ENCODE measurements around the gene HELB. TPM values are rescaled to one million over a fixed set of nuclear protein-coding genes. Genes with fewer than 3 reads are reported as not detected.

Gene HELB
- total and polyA plus RNA-seq, 4 donors = 0.13 to 9.9 (median 1.6) TPM

- Histone ChIP-seq H3K9me3 (ENCODE audit: control insufficient read depth, low read length) (no peaks in the 10 kb centered on the region), H3K27ac (ENCODE audit: low read depth in 1 of 2, low read length in 2 of 2) (no peak overlapping the region), H3K27me3 (ENCODE audit: control insufficient read depth in 1 of 2, insufficient read depth in 2 of 2, low read length in 1 of 2) (no peaks in the 10 kb centered on the region), H3K4me3 (ENCODE audit: low read length in 2 of 2) (no peak overlapping the region), H3K4me1 (ENCODE audit: control insufficient read depth in 1 of 2, insufficient read depth in 2 of 2, low read length in 2 of 2) (no peaks in the 10 kb centered on the region), H3K36me3 (ENCODE audit: control insufficient read depth in 1 of 2, insufficient read depth in 2 of 2, low read length in 1 of 2) (no peaks in the 10 kb centered on the region)
- ATAC-seq (ENCODE audit: low FRiP score) (no peak), DNase-seq (no peak)
- intact Hi-C loops (cut with DNase I) = no loop called here
- 97% methylated on average over 8 of the region's 8 CpGs for WGBS, 2 donors
Observed at GRCh38 chr12:66352899-66353298, 50.6 kb downstream of the HELB start.

DNA sequence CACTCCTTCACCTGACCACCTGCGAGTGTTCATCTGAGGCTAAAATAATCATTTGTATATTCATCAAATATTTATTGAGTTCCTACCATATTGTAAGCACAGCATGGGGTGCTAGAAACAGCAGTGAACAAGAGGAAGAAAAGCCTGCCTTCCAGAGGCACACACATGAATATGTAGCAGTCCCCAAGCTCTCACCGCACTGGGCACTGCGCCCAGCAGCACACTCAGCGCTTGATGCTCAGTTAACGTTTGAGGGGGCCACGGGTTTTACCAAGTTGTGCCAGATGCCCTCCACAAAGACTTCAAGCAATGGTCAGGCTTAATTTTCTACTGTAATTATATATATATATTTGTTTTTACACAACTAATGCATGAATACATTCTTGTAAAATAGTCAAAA, 52.0 kb downstream of the HELB start:
- Histone ChIP-seq H3K4me3 (ENCODE audit: low read length in 2 of 2) (no peak overlapping the region), H3K27ac (ENCODE audit: low read depth in 1 of 2, low read length in 2 of 2) (no peak overlapping the region)
- 70 to 71% methylated on average over 6 of the region's 6 CpGs for WGBS, 2 donors

DNA sequence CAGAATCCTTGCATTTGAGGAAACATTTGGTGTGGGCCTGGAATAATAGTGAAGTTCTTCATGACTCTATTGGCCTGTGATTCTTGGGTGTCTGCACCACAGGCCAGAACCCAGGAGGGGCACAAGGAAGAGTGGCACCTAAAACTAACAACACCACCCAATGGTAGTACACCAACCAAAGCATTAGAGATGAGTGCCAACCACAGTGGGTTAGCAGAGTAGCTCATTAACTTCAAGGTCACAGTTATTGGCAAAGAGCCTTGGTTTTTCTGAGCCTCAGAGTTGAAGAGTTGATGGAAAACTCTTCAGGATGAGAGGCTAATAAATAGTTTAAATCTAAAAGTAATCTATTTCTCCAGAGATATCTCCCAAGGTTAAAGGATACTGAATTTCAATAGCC, 57.0 kb downstream of the HELB start:
- ATAC-seq (ENCODE audit: low FRiP score) = no peak
- Histone ChIP-seq H3K9me3 (ENCODE audit: control insufficient read depth, low read length) (no peaks in the 10 kb centered on the region), H3K27me3 (ENCODE audit: control insufficient read depth in 1 of 2, insufficient read depth in 2 of 2, low read length in 1 of 2) (no peaks in the 10 kb centered on the region), H3K4me3 (ENCODE audit: low read length in 2 of 2) (no peak overlapping the region), H3K36me3 (ENCODE audit: control insufficient read depth in 1 of 2, insufficient read depth in 2 of 2, low read length in 1 of 2) (no peaks in the 10 kb centered on the region), H3K27ac (ENCODE audit: low read depth in 1 of 2, low read length in 2 of 2) (no peak overlapping the region), H3K4me1 (ENCODE audit: control insufficient read depth in 1 of 2, insufficient read depth in 2 of 2, low read length in 2 of 2) (no peaks in the 10 kb centered on the region)
- intact Hi-C loops (cut with DNase I) = no loop called here
- DNase-seq = no peak

More for the DNA sequence above, 52.0 kb downstream of the HELB start:
- no peaks in the 10 kb centered on the region for H3K9me3 ChIP-seq (ENCODE audit: control insufficient read depth, low read length)
- H3K4me1 ChIP-seq (ENCODE audit: control insufficient read depth in 1 of 2, insufficient read depth in 2 of 2, low read length in 2 of 2) = no peaks in the 10 kb centered on the region
- DNase-seq = no peak
- H3K36me3 ChIP-seq (ENCODE audit: control insufficient read depth in 1 of 2, insufficient read depth in 2 of 2, low read length in 1 of 2) = no peaks in the 10 kb centered on the region
- no peaks in the 10 kb centered on the region for H3K27me3 ChIP-seq (ENCODE audit: control insufficient read depth in 1 of 2, insufficient read depth in 2 of 2, low read length in 1 of 2)
- no peak for ATAC-seq (ENCODE audit: low FRiP score)
- intact Hi-C loops (cut with DNase I) = no loop called here

GRCh38 chr12:66361703-66362102, 59.4 kb downstream of the HELB start:
- WGBS, 2 donors = 86 to 96% methylated on average over 4 of the region's 4 CpGs
- DNase-seq = no peak
- no peaks in the 10 kb centered on the region for H3K27me3 ChIP-seq (ENCODE audit: control insufficient read depth in 1 of 2, insufficient read depth in 2 of 2, low read length in 1 of 2)
- no peaks in the 10 kb centered on the region for H3K36me3 ChIP-seq (ENCODE audit: control insufficient read depth in 1 of 2, insufficient read depth in 2 of 2, low read length in 1 of 2)
- ATAC-seq (ENCODE audit: low FRiP score) = no peak
- H3K27ac ChIP-seq (ENCODE audit: low read depth in 1 of 2, low read length in 2 of 2) = no peak overlapping the region
- no peak overlapping the region for H3K4me3 ChIP-seq (ENCODE audit: low read length in 2 of 2)
- intact Hi-C loops (cut with DNase I) = no loop called here
- H3K9me3 ChIP-seq (ENCODE audit: control insufficient read depth, low read length) = no peaks in the 10 kb centered on the region
- H3K4me1 ChIP-seq (ENCODE audit: control insufficient read depth in 1 of 2, insufficient read depth in 2 of 2, low read length in 2 of 2) = no peaks in the 10 kb centered on the region

DNA sequence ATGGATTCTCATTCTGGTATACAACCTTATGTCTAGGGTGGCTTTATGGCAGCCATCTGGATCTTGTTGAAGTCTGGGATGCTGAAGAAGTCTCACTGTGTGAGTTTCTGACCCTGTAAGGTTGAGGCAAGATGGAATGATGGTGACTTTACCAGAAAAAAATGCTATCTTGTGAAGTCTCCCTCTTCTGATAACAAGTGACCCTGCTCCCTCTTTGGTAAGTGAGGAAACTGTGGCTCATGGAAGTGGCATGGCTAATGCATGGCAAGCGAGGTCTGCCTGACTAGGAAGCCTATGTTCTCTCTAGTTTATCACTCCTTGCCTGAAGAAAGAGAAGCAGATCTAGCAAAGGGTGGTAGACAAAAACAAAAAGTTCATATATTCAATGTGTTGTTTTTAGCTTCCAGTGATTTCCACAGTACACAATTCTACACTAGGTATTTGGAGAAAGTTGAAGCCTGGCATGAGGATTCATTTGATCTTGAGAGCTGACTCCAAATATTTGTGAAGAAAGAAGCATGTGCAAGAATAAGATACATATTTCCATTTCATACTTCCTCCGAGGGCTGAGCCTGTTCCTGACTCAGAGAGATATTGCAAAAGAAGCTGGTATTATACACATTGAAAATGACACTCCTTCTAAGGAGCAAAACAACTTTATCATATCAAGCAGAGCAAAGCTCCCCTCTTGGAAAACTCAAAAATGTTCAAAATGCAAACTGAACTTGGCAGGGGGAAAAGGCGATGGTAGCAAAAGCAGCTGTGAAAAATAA, 63.6 kb downstream of the HELB start:
- Histone ChIP-seq H3K36me3 (ENCODE audit: control insufficient read depth in 1 of 2, insufficient read depth in 2 of 2, low read length in 1 of 2) (no peaks in the 10 kb centered on the region), H3K4me3 (ENCODE audit: low read length in 2 of 2) (no peak overlapping the region), H3K27ac (ENCODE audit: low read depth in 1 of 2, low read length in 2 of 2) (no peak overlapping the region), H3K4me1 (ENCODE audit: control insufficient read depth in 1 of 2, insufficient read depth in 2 of 2, low read length in 2 of 2) (no peaks in the 10 kb centered on the region), H3K27me3 (ENCODE audit: control insufficient read depth in 1 of 2, insufficient read depth in 2 of 2, low read length in 1 of 2) (no peaks in the 10 kb centered on the region), H3K9me3 (ENCODE audit: control insufficient read depth, low read length) (no peaks in the 10 kb centered on the region)
- DNase-seq = no peak
- WGBS, 2 donors = 82 to 83% methylated on average over 3 of the region's 3 CpGs
- no peak for ATAC-seq (ENCODE audit: low FRiP score)
- intact Hi-C loops (cut with DNase I) = no loop called here

- Histone ChIP-seq H3K9me3 (ENCODE audit: control insufficient read depth, low read length) (no peaks in the 10 kb centered on the region), H3K4me3 (ENCODE audit: low read length in 2 of 2) (no peak overlapping the region), H3K27me3 (ENCODE audit: control insufficient read depth in 1 of 2, insufficient read depth in 2 of 2, low read length in 1 of 2) (peaks cover 0 to 2% of the 10 kb centered on the region in 2 donors), H3K27ac (ENCODE audit: low read depth in 1 of 2, low read length in 2 of 2) (no peak overlapping the region), H3K4me1 (ENCODE audit: control insufficient read depth in 1 of 2, insufficient read depth in 2 of 2, low read length in 2 of 2) (no peaks in the 10 kb centered on the region), H3K36me3 (ENCODE audit: control insufficient read depth in 1 of 2, insufficient read depth in 2 of 2, low read length in 1 of 2) (no peaks in the 10 kb centered on the region)
- ATAC-seq (ENCODE audit: low FRiP score) (no peak), DNase-seq (no peak)
- WGBS, 2 donors = 64 to 69% methylated on average over 3 of the region's 3 CpGs
- intact Hi-C loops (cut with DNase I) = no loop called here
Observed at GRCh38 chr12:66367015-66367667, 64.8 kb downstream of the HELB start.

- Histone ChIP-seq H3K27me3 (ENCODE audit: control insufficient read depth in 1 of 2, insufficient read depth in 2 of 2, low read length in 1 of 2) (peaks cover 0 to 2% of the 10 kb centered on the region in 2 donors), H3K27ac (ENCODE audit: low read depth in 1 of 2, low read length in 2 of 2) (no peak overlapping the region), H3K36me3 (ENCODE audit: control insufficient read depth in 1 of 2, insufficient read depth in 2 of 2, low read length in 1 of 2) (no peaks in the 10 kb centered on the region), H3K4me1 (ENCODE audit: control insufficient read depth in 1 of 2, insufficient read depth in 2 of 2, low read length in 2 of 2) (no peaks in the 10 kb centered on the region), H3K9me3 (ENCODE audit: control insufficient read depth, low read length) (no peaks in the 10 kb centered on the region), H3K4me3 (ENCODE audit: low read length in 2 of 2) (no peak overlapping the region)
- intact Hi-C loops (cut with DNase I) = no loop called here
- no peak for ATAC-seq (ENCODE audit: low FRiP score)
- 84 to 88% methylated on average over 2 of the region's 2 CpGs for WGBS, 2 donors
- no peak for DNase-seq
Observed at GRCh38 chr12:66371982-66372381, 69.7 kb downstream of the HELB start.

GRCh38 chr12:66375560-66375959, 73.3 kb downstream of the HELB start:
- H3K27me3 ChIP-seq (ENCODE audit: control insufficient read depth in 1 of 2, insufficient read depth in 2 of 2, low read length in 1 of 2) = peaks cover 0 to 2% of the 10 kb centered on the region in 2 donors
- H3K9me3 ChIP-seq (ENCODE audit: control insufficient read depth, low read length) = no peaks in the 10 kb centered on the region
- WGBS, 2 donors = 79 to 86% methylated on average over 1 of the region's 1 CpG
- H3K4me1 ChIP-seq (ENCODE audit: control insufficient read depth in 1 of 2, insufficient read depth in 2 of 2, low read length in 2 of 2) = no peaks in the 10 kb centered on the region
- no peak overlapping the region for H3K4me3 ChIP-seq (ENCODE audit: low read length in 2 of 2)
- H3K27ac ChIP-seq (ENCODE audit: low read depth in 1 of 2, low read length in 2 of 2) = no peak overlapping the region
- ATAC-seq (ENCODE audit: low FRiP score) (no peak), DNase-seq (no peak)
- intact Hi-C loops (cut with DNase I) = no loop called here
- no peaks in the 10 kb centered on the region for H3K36me3 ChIP-seq (ENCODE audit: control insufficient read depth in 1 of 2, insufficient read depth in 2 of 2, low read length in 1 of 2)

GRCh38 chr12:66379616-66380015, 77.3 kb downstream of the HELB start:
- Histone ChIP-seq H3K9me3 (ENCODE audit: control insufficient read depth, low read length) (peaks cover 2% of the 10 kb centered on the region), H3K36me3 (ENCODE audit: control insufficient read depth in 1 of 2, insufficient read depth in 2 of 2, low read length in 1 of 2) (no peaks in the 10 kb centered on the region), H3K4me1 (ENCODE audit: control insufficient read depth in 1 of 2, insufficient read depth in 2 of 2, low read length in 2 of 2) (no peaks in the 10 kb centered on the region), H3K27ac (ENCODE audit: low read depth in 1 of 2, low read length in 2 of 2) (no peak overlapping the region), H3K27me3 (ENCODE audit: control insufficient read depth in 1 of 2, insufficient read depth in 2 of 2, low read length in 1 of 2) (no peaks in the 10 kb centered on the region), H3K4me3 (ENCODE audit: low read length in 2 of 2) (no peak overlapping the region)
- no peak for ATAC-seq (ENCODE audit: low FRiP score)
- 92 to 100% methylated on average over 6 of the region's 6 CpGs for WGBS, 2 donors
- intact Hi-C loops (cut with DNase I) = no loop called here
- no peak for DNase-seq
